GM21717 (cell line): ENCODE data around the gene IL10.
A peak's percentile ranks its signal among the peaks of the same experiment; 100 is the strongest.

Experiments used
- ATAC-seq: cut with Tn5 transposase; IDR thresholded peaks from one replicate; pipeline ENCODE4 v1.9.1; 2021; ENCODE audit warnings: mild to moderate bottlenecking, moderate library complexity; ENCODE audit not compliant: unreplicated experiment

Gene IL10

GRCh38 chr1:206737729-206738201 lies 34.5 kb downstream of the IL10 start:
- no peak for ATAC-seq

- ATAC-seq, result no peak
Measured at GRCh38 chr1:206736878-206737728, 35.2 kb downstream of the IL10 start.

GRCh38 chr1:206735553-206736031 lies 36.7 kb downstream of the IL10 start:
- ATAC-seq, result no peak

- ATAC-seq, result no peak
Measured at GRCh38 chr1:206734499-206735142, 37.7 kb downstream of the IL10 start.

- no peak for ATAC-seq
Measured at GRCh38 chr1:206732992-206733391, 39.3 kb downstream of the IL10 start.

GRCh38 chr1:206732508-206732907 lies 39.8 kb downstream of the IL10 start:
- ATAC-seq, result no peak

GRCh38 chr1:206729507-206729906 lies 42.8 kb downstream of the IL10 start:
- ATAC-seq, result no peak

GRCh38 chr1:206729050-206729449 lies 43.2 kb downstream of the IL10 start:
- ATAC-seq, result no peak

- no peak for ATAC-seq
Measured at GRCh38 chr1:206728697-206728987, 43.7 kb downstream of the IL10 start.

GRCh38 chr1:206727981-206728696 lies 44.2 kb downstream of the IL10 start:
- no peak for ATAC-seq

GRCh38 chr1:206725109-206725963 lies 47.0 kb downstream of the IL10 start:
- ATAC-seq, result no peak

- ATAC-seq, result no peak
Measured at GRCh38 chr1:206723805-206724472, 48.4 kb downstream of the IL10 start.

- ATAC-seq, result no peak
Measured at GRCh38 chr1:206723462-206723804, 48.9 kb downstream of the IL10 start.

GRCh38 chr1:206722751-206723461 lies 49.4 kb downstream of the IL10 start:
- no peak for ATAC-seq

GRCh38 chr1:206721454-206721853 lies 50.8 kb downstream of the IL10 start:
- no peak for ATAC-seq

GRCh38 chr1:206719169-206719839 lies 53.0 kb downstream of the IL10 start:
- ATAC-seq, result peak; percentile 33

- no peak for ATAC-seq
Measured at GRCh38 chr1:206717674-206717989, 54.7 kb downstream of the IL10 start.
